ENCODE measurements around the gene ACACA. TPM values are rescaled to one million over a fixed set of nuclear protein-coding genes. Genes with fewer than 3 reads are reported as not detected.
A peak's percentile ranks its signal among the peaks of the same experiment; 100 is the strongest.

The ACACA gene
- total RNA-seq, 1 donor from 2014 or later: 111 TPM

DNA sequence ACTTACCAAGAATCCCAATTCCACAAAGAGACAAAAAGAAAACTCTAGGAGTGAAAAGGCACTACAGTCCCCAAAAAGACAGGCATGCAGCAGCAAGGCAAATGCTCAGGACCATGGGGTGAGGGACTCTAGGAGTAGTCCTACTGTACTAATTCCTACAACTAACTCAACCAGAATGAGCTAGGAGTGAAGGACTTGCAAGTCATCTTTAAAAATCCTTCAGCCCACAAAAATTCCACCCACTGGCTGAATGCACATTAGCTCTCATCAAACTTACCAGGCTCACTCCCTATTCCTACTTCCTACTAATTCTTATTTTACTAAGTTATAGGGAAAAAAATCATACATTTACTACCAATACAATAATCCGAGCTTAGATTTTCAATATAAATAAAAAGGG lies 172.5 kb downstream of the ACACA start:
- Mint-ChIP-seq H3K27me3 (no peaks in the 10 kb centered on the region), H3K4me3 (ENCODE audit: low read depth) (no peak overlapping the region), H3K36me3 (ENCODE audit: insufficient read depth) (peaks cover 15% of the 10 kb centered on the region), H3K4me1 (ENCODE audit: low read depth) (no peaks in the 10 kb centered on the region), H3K9me3 (ENCODE audit: low read depth) (no peaks in the 10 kb centered on the region), H3K27ac (no peak overlapping the region)
- no peak for DNase-seq (ENCODE audit: low spot score, unreplicated experiment)
- TF ChIP-seq, protein P1, sequence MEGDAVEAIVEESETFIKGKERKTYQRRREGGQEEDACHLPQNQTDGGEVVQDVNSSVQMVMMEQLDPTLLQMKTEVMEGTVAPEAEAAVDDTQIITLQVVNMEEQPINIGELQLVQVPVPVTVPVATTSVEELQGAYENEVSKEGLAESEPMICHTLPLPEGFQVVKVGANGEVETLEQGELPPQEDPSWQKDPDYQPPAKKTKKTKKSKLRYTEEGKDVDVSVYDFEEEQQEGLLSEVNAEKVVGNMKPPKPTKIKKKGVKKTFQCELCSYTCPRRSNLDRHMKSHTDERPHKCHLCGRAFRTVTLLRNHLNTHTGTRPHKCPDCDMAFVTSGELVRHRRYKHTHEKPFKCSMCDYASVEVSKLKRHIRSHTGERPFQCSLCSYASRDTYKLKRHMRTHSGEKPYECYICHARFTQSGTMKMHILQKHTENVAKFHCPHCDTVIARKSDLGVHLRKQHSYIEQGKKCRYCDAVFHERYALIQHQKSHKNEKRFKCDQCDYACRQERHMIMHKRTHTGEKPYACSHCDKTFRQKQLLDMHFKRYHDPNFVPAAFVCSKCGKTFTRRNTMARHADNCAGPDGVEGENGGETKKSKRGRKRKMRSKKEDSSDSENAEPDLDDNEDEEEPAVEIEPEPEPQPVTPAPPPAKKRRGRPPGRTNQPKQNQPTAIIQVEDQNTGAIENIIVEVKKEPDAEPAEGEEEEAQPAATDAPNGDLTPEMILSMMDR (IDR thresholded peaks at IDR 0.05; ENCODE audit: unreplicated experiment): no peak

DNA sequence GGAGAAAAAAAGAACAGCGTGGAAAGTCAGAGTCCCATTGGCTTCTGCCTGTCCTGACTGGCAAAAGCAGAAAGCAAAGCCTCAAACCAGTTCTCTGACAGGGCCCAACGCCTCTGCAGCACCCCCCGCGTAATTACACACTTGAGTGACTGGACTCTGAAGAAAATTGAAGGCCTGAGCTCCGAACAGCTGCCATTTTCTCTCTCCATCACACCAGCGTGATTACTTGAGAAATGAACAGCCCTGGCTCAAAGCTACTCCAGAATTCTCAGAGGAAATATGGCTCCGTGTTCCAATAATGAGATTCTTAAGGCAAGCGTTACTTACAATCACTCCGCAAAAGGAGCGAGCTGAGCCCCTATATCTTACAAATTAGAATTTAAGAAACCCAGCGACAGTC lies 173.6 kb downstream of the ACACA start:
- H3K27me3 Mint-ChIP-seq: no peaks in the 10 kb centered on the region
- H3K4me1 Mint-ChIP-seq (ENCODE audit: low read depth): no peaks in the 10 kb centered on the region
- TF ChIP-seq, protein P1 (IDR thresholded peaks at IDR 0.05; ENCODE audit: unreplicated experiment): no peak
- no peaks in the 10 kb centered on the region for H3K9me3 Mint-ChIP-seq (ENCODE audit: low read depth)
- no peak overlapping the region for H3K27ac Mint-ChIP-seq
- peaks cover 19% of the 10 kb centered on the region for H3K36me3 Mint-ChIP-seq (ENCODE audit: insufficient read depth)
- no peak overlapping the region for H3K4me3 Mint-ChIP-seq (ENCODE audit: low read depth)
- DNase-seq (ENCODE audit: low spot score, unreplicated experiment): no peak

DNA sequence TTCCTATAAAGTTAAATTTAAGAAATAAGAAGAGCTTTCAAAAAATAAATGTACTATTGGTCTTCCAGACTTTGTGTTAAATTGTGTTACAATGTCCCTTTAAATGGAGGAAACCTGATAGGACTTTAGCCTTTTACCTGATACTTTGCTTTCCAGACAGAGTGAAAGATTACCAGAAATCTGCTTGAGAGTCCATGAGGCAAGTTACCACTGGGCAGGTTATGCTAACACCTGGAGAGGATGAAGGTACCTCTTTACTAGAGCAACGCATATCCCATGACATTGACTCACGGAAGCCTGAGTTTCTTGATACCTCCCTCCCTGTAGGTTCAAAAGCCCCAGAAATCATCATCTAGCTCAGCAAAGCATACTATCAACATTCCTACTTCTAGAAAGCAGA lies 174.7 kb downstream of the ACACA start:
- H3K36me3 Mint-ChIP-seq (ENCODE audit: insufficient read depth): peaks cover 19% of the 10 kb centered on the region
- no peak overlapping the region for H3K4me3 Mint-ChIP-seq (ENCODE audit: low read depth)
- H3K4me1 Mint-ChIP-seq (ENCODE audit: low read depth): no peaks in the 10 kb centered on the region
- no peak for DNase-seq (ENCODE audit: low spot score, unreplicated experiment)
- H3K27ac Mint-ChIP-seq: no peak overlapping the region
- H3K27me3 Mint-ChIP-seq: no peaks in the 10 kb centered on the region
- TF ChIP-seq, protein P1 (IDR thresholded peaks at IDR 0.05; ENCODE audit: unreplicated experiment): no peak
- no peaks in the 10 kb centered on the region for H3K9me3 Mint-ChIP-seq (ENCODE audit: low read depth)

DNA sequence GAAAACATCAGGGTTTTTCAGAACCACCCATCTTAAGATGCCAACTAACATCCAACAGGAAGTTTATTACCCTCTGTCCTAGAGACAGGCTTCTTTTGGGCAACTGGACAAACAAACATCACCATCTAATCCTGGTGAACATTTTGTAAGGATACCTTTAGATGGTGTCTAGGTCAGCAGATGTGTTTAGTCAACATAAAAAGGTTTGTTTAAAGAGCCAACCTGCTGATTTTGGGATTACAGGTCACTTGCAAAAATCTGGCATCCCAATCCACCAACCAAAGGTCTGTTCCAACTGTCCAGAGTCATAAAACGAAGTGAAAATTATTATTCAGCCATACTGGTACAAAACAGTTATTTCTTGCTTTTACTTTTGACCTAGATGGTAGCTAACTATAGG lies 176.0 kb downstream of the ACACA start:
- no peak overlapping the region for H3K4me3 Mint-ChIP-seq (ENCODE audit: low read depth)
- no peaks in the 10 kb centered on the region for H3K27me3 Mint-ChIP-seq
- no peak for DNase-seq (ENCODE audit: low spot score, unreplicated experiment)
- H3K27ac Mint-ChIP-seq: no peak overlapping the region
- H3K4me1 Mint-ChIP-seq (ENCODE audit: low read depth): no peaks in the 10 kb centered on the region
- TF ChIP-seq, protein P1 (IDR thresholded peaks at IDR 0.05; ENCODE audit: unreplicated experiment): no peak
- no peaks in the 10 kb centered on the region for H3K9me3 Mint-ChIP-seq (ENCODE audit: low read depth)
- peaks cover 18% of the 10 kb centered on the region for H3K36me3 Mint-ChIP-seq (ENCODE audit: insufficient read depth)

DNA sequence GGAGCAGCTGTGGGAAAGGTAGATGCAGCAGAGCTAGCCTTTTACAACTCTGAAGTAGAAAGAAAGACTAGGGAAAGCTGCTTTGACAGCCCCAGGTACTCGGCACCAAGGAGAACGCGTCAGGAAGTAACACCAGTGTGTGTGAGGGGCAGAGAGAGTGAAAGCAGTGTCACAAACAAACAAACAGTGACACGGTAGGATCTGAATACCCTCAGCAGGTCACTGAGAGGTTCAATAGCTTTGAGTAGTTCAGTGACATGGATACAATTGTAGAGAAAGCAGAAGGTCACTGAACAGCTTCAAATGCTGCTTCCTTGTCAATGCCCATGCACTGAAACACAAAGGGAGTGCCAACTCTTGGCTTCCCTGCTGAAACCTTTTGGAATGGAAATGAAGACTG lies 181.2 kb downstream of the ACACA start:
- H3K9me3 Mint-ChIP-seq (ENCODE audit: low read depth): no peaks in the 10 kb centered on the region
- H3K27ac Mint-ChIP-seq: peak overlapping the region; percentile 18
- DNase-seq (ENCODE audit: low spot score, unreplicated experiment): no peak
- H3K4me1 Mint-ChIP-seq (ENCODE audit: low read depth): no peaks in the 10 kb centered on the region
- H3K36me3 Mint-ChIP-seq (ENCODE audit: insufficient read depth): peaks cover 12% of the 10 kb centered on the region
- no peak overlapping the region for H3K4me3 Mint-ChIP-seq (ENCODE audit: low read depth)
- H3K27me3 Mint-ChIP-seq: no peaks in the 10 kb centered on the region
- TF ChIP-seq, protein P1 (IDR thresholded peaks at IDR 0.05; ENCODE audit: unreplicated experiment): no peak
